DOHH2 (cell line): Measurements from ENCODE around the gene CEP350.

Source experiments
- CTCF ChIP-seq: fragments of 200-600 bp; sonication (generic); IDR thresholded peaks from one replicate; pipeline ENCODE4 v1.5.1; 2014; ENCODE audit warnings: antibody characterized with exemption, mild to moderate bottlenecking, low read depth, low read length; ENCODE audit not compliant: poor library complexity, severe bottlenecking
- EZH2phosphoT487 ChIP-seq: fragments of 200-600 bp; sonication (generic); IDR thresholded peaks from 2 replicates; pipeline ENCODE4 v1.6.1; 2017; ENCODE audit warnings: borderline replicate concordance, mild to moderate bottlenecking, antibody characterized with exemption, low read length, moderate library complexity, mixed read lengths

- TF ChIP-seq CTCF, result no peak
- no peak for TF ChIP-seq EZH2phosphoT487
Observed at GRCh38 chr1:180029524-180030135, 75.0 kb downstream of the CEP350 start.
